GM19452 (cell line): ENCODE data around the gene ANKRD52.
"Not testable (repeated sequence)": the region's sequence is repeated elsewhere in the genome, so short reads cannot be mapped to it uniquely, and the experiment has no call there.

Experiments
- ATAC-seq: cut with Tn5 transposase; IDR thresholded peaks from one replicate; pipeline ENCODE4 v1.9.1; 2021; ENCODE audit not compliant: unreplicated experiment

ANKRD52 gene

GRCh38 chr12:56216461-56216860 lies 41.7 kb downstream of the ANKRD52 start:
- no peak for ATAC-seq

GRCh38 chr12:56213878-56214277 lies 44.3 kb downstream of the ANKRD52 start:
- no peak for ATAC-seq

- no peak for ATAC-seq
These were observed 45.8 kb downstream of the ANKRD52 start for GRCh38 chr12:56212361-56212760.

- ATAC-seq = no peak
These were observed 50.2 kb downstream of the ANKRD52 start for GRCh38 chr12:56208006-56208405.

- ATAC-seq = no peak
These were observed 51.6 kb downstream of the ANKRD52 start for GRCh38 chr12:56206452-56207166.

- no peak for ATAC-seq
These were observed 52.7 kb downstream of the ANKRD52 start for GRCh38 chr12:56205445-56205844.

- no peak for ATAC-seq
These were observed 53.9 kb downstream of the ANKRD52 start for GRCh38 chr12:56204275-56204674.

- no peak for ATAC-seq
These were observed 55.3 kb downstream of the ANKRD52 start for GRCh38 chr12:56202838-56203237.

- no peak for ATAC-seq
These were observed 55.8 kb downstream of the ANKRD52 start for GRCh38 chr12:56202366-56202765.

- no peak for ATAC-seq
These were observed 59.3 kb downstream of the ANKRD52 start for GRCh38 chr12:56198836-56199235.

- no peak for ATAC-seq
These were observed 60.1 kb downstream of the ANKRD52 start for GRCh38 chr12:56197921-56198635.

- ATAC-seq = not testable (repeated sequence)
These were observed 61.2 kb downstream of the ANKRD52 start for GRCh38 chr12:56196818-56197550.

GRCh38 chr12:56193025-56193578 lies 65.1 kb downstream of the ANKRD52 start:
- no peak for ATAC-seq

GRCh38 chr12:56192582-56192981 lies 65.6 kb downstream of the ANKRD52 start:
- no peak for ATAC-seq

GRCh38 chr12:56190695-56191155 lies 67.5 kb downstream of the ANKRD52 start:
- no peak for ATAC-seq

- peak; percentile 30 for ATAC-seq
These were observed 68.1 kb downstream of the ANKRD52 start for GRCh38 chr12:56189918-56190694.

GRCh38 chr12:56189099-56189917 lies 68.9 kb downstream of the ANKRD52 start, which contains the start of gene SMARCC2:
SMARCC2 (minus strand) TSS chr12:56189483; CDS start chr12:56189461, 22 bp downstream.
- peak; percentile 70 for ATAC-seq

- no peak for ATAC-seq
These were observed 69.4 kb downstream of the ANKRD52 start for GRCh38 chr12:56188778-56189098.

- no peak for ATAC-seq
These were observed 69.9 kb downstream of the ANKRD52 start for GRCh38 chr12:56188131-56188777.
